H7 (cell line): ENCODE measurements around the gene LENG8. TPM values are rescaled to one million over a fixed set of nuclear protein-coding genes. Genes with fewer than 3 reads are reported as not detected.
A peak's percentile ranks its signal among the peaks of the same experiment; 100 is the strongest.

Source experiments
- DNase-seq: peaks from one replicate; pipeline ENCODE4 v3.0.0; 2012
- H3K27me3 ChIP-seq: 2 replicates; pipeline ENCODE4 v1.6.0; 2011; ENCODE audit warnings: mild to moderate bottlenecking, low read length; ENCODE audit not compliant: control insufficient read depth, insufficient read depth
- H3K36me3 ChIP-seq: replicated peaks from 2 replicates; pipeline ENCODE4 v1.5.1; 2011; ENCODE audit warnings: low read length; ENCODE audit not compliant: control insufficient read depth, insufficient read depth
- H3K4me3 ChIP-seq: 2 replicates; pipeline ENCODE4 v1.5.1; 2011; ENCODE audit warnings: low read depth, mild to moderate bottlenecking, control low read depth, low read length, moderate library complexity; ENCODE audit not compliant: insufficient read depth
- total RNA-seq: library from RNA; depleted of rRNA; stranded (reverse); fragments of >200 nt; shearing (Covaris generic); gene quantifications from 2 replicates; pipeline ENCODE4 v1.2.3, GENCODE V29; 2014

Gene LENG8
- total RNA-seq, 1 experiment from 2014 or later, result 25.3 TPM

DNA sequence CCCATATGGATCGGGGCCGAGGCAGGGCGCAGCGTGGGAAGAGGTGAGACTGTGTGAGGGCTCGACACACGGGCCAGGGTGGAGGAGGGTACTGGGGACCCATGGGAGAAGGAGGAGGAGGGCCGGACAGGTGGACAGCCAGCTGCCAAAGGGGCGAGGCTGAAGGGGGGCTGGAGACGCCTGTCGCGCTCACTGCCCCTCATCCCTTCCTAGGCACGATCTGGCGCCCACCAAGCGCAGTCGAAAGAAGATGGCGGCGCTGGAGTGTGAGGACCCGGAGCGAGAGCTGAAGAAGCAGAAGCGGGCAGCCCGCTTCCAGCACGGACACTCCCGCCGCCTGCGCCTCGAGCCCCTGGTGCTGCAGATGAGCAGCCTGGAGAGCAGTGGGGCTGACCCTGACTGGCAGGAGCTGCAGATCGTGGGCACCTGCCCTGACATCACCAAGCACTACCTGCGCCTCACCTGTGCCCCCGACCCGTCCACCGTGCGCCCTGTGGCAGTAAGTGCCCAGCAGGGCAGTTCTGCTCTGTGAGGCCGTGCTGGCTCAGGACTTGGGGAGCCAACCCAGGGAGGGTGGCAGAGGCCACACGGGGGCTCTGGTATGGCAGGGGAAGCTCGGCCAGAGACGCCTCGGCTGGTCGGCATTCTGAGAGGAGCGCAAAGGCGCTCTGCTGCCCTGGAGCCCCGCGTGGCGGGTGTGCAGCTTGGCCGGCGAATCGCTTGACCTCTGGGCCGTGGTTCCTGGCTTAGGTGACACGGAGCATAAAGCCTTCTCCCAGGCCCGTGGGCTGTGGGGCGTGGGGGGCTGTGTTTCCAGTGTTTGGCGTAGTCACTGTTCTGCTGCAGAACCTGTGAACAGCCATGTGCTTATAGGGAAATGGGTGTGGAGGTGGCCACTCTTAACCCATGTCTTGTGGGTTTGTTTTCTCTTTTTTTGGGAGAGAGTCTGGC, 7.7 kb downstream of the LENG8 start:
- Histone ChIP-seq H3K27me3 (no peaks in the 10 kb centered on the region), H3K36me3 (peaks cover 54% of the 10 kb centered on the region)

DNA sequence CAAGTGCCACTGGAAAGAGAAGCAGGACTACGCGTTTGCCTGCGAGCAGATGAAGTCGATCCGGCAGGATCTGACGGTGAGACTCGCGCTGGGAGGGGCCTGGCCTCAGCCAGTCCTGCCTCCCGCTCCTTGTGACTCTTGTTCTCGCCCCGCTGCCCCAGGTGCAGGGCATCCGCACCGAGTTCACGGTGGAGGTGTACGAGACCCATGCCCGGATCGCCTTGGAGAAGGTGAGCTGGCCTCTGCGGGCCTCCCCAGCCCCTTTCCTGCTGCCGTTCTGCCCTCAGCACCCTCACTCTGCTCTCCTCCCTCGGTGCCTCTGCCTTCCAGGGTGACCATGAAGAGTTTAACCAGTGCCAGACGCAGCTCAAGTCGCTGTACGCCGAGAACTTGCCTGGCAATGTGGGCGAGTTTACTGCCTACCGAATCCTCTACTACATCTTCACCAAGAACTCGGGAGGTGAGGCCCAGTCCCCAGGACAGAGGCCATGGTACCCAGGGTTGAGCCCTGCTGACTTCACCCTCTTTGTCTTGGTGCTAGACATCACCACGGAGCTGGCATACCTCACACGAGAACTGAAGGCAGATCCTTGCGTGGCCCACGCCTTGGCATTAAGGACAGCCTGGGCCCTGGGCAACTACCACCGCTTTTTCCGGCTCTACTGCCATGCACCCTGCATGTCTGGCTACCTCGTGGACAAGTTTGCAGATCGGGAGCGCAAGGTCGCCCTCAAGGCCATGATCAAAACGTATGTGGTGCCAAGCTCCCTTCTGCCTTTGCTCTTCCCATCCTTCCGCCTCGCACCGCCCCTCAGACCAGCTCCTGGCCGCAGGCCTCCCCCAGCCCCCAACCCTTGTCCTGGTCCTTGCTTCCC, 9.0 kb downstream of the LENG8 start:
- no peak overlapping the region for H3K4me3 ChIP-seq
- H3K27me3 ChIP-seq, result no peaks in the 10 kb centered on the region
- H3K36me3 ChIP-seq, result peaks cover 43% of the 10 kb centered on the region
- DNase-seq, result peak; percentile 25

More for the DNA sequence above, 7.7 kb downstream of the LENG8 start:
- DNase-seq, result peak; percentile 54
- no peak overlapping the region for H3K4me3 ChIP-seq

GRCh38 chr19:54458648-54459281, 9.8 kb downstream of the LENG8 start:
- Histone ChIP-seq H3K27me3 (no peaks in the 10 kb centered on the region), H3K4me3 (no peak overlapping the region), H3K36me3 (peaks cover 36% of the 10 kb centered on the region)
- DNase-seq, result peak; percentile 16

GRCh38 chr19:54459282-54460229, 10.6 kb downstream of the LENG8 start:
- H3K36me3 ChIP-seq, result peaks cover 28% of the 10 kb centered on the region
- no peaks in the 10 kb centered on the region for H3K27me3 ChIP-seq
- no peak overlapping the region for H3K4me3 ChIP-seq
- DNase-seq, result peak; percentile 21

DNA sequence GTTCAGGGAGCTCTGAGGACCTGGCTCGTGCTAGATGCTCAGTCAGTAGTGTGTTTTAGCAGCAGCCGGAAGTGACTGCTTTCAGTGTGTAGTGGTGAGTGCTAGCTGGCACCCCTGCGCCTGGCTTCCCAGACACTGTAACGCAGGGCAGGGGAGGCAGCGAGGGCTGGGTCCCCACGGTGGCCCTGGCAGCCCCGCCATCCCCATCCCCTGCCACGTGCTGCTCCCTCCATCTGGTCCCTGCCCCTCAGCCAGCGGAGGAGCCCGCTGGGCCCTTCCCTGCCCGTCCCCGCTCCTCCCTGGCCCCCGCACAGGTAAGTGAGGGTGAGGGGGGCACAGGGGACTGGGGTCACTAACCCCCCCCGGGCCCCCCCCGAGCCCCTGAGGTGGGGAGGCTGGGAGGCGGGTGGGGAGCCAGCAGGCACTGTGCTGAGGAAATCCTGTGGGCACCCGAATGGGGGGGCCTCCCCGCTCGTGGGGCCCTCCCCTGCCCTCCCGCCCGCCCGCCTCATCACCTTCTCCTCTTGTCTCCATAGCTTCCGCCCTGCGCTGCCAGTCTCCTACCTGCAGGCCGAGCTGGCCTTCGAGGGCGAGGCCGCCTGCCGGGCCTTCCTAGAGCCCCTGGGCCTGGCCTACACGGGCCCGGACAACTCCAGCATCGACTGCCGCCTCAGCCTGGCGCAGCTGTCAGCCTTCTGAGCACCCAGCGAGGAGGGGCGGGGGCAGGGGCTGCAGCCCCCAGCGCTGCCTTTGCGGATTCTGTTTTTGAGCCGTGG, 11.4 kb downstream of the LENG8 start:
- DNase-seq, result peak; percentile 45
- Histone ChIP-seq H3K36me3 (peaks cover 22% of the 10 kb centered on the region), H3K4me3 (no peak overlapping the region), H3K27me3 (peaks cover 2% of the 10 kb centered on the region)

DNA sequence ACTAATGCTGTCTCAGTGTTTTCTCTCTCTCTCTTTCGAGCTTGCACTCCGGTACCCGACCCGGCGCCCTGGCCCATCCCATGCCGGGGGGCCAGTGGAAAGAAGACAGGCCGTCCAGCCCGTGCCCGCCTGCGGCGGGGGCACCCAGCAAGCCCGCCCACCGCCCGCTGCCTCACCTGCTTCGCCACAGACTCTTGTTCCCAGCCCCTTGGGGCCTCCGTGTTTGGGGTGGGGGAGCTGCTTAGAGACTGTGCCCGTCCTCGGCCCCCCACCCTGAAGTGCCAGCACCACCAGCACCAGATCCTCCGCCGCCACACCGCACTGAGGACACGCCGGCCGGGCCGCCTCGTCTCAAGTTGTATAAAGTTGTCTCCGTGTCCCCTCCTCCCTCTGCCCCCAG, 12.2 kb downstream of the LENG8 start:
- Histone ChIP-seq H3K27me3 (peaks cover 7% of the 10 kb centered on the region), H3K36me3 (peaks cover 22% of the 10 kb centered on the region), H3K4me3 (no peak overlapping the region)
- DNase-seq, result peak; percentile 34

GRCh38 chr19:54461613-54462012, 12.6 kb downstream of the LENG8 start:
- peaks cover 7% of the 10 kb centered on the region for H3K27me3 ChIP-seq
- no peak overlapping the region for H3K4me3 ChIP-seq
- H3K36me3 ChIP-seq, result peaks cover 22% of the 10 kb centered on the region
- DNase-seq, result no peak

DNA sequence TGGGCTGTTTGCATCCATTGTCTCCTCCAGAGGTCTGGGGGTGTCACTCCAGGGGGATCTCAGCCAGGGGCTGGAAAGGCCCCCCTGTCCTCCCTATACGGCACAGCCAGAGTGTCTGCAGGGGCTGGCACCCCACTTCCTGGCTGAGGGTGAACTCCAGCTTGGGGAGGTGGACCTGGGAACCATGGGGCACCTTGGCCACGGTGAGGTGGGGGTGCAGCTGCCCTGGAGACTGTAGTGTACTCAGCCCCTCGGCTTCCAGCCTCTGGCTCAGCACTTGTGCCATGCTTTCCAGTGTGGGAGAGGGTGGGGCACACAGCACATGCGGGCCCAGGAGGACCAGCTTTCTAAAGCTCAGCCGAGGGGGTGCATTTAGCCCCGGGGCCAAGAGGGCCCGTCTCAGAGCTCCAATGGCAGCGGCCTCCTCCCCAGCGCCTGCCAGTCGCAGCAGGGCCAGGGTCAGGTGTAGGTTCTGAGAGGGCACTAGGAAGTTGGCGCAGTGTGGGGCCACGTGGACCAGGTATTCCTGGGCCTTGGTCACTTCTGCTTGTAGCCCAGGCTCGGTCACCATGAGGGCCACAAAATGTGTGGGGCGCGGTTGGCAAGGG, 13.2 kb downstream of the LENG8 start:
- peak; percentile 60 for DNase-seq
- peak overlapping the region; percentile 77; the same call in 1 of the 2 replicates for H3K4me3 ChIP-seq
- H3K27me3 ChIP-seq, result peaks cover 7% of the 10 kb centered on the region
- H3K36me3 ChIP-seq, result peaks cover 20% of the 10 kb centered on the region

DNA sequence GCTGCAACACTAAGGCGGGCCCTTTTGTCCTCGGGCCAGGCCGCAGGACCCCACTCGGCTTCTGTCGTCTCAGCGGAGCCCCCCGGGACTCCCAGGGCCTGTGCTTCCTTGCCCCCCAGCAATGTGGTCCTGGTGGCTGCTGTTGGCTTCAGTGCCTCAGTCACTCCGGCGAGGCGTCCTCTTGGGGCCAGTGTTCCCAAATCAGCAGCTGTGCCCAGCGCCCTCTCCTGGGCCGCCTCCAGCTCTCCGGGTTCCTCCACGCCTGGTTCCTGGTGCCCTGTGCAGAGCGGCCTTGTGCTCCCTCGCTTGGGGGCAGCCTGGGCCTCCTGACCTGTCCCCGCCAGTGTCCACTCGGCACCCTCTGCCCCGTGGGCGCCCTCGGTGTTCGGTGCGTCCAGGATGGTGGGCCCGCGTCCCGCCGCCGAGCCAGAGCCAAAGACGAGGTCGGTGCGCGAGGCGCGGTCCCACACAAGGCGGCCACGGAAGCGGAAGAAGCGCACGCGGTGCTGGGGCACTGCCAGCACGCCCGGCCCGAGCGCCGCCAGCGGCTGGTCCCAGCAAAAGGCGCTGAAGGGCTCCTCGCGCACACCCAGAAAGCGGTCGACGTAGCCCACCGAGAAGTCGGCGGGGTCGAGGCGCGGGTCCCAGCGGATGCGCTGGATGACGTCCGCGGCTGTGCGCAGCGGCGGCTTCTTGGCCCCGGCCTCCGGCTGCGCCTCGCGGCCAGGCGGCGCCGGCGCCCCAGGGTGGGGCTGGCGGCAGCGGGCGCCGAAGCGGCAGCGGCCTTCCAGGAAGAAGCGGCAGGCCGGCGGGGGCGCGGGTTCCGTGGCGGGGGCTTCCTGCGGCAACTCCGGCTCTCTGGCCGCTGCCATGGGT, 13.9 kb downstream of the LENG8 start:
- peak; percentile 86 for DNase-seq
- H3K36me3 ChIP-seq, result peaks cover 15% of the 10 kb centered on the region
- peak overlapping the region; percentile 77 for H3K4me3 ChIP-seq
- peaks cover 7% of the 10 kb centered on the region for H3K27me3 ChIP-seq

DNA sequence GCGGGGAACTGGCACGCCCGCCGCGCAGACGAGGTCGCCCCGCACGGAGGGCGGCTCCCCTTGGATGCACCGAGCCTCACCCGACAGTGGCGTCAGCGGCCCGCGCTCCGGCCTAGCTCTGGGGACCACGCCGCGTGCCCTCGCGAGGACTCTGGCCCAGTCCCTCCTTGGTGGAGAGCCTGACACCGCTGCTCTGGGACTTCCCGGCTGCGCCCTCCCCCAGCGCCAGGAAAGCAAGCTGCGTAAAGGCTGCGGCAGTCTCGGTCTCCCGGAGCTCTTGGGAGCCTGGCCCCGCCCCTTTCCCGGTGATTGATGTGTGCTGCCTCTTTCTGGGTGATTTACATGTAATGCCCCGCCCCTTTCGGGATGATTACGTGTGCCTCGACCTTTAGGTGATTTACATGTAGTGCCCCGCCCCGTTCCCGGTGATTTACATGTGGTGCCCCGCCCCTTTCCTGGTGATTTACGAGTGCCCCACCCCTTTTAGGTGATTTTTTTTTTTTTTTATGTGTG, 14.6 kb downstream of the LENG8 start, which contains the start of gene LENG9:
Gene LENG9 (minus strand): TSS at position 248 of the 513 bp plus-strand sequence. CDS start 252 bp downstream, outside the sequence.
- DNase-seq, result peak; percentile 95
- Histone ChIP-seq H3K4me3 (peak within 1 kb of the TSS; percentile 77), H3K27me3 (peaks cover 7% of the 10 kb centered on the region), H3K36me3 (peaks cover 8% of the 10 kb centered on the region)

- H3K4me3 ChIP-seq, result peak overlapping the region; percentile 73
- peaks cover 8% of the 10 kb centered on the region for H3K27me3 ChIP-seq
- peak; percentile 92 for DNase-seq
- peaks cover 4% of the 10 kb centered on the region for H3K36me3 ChIP-seq
Observed at GRCh38 chr19:54464044-54464629, 15.1 kb downstream of the LENG8 start.
